Progenitor cell of endocrine pancreas (in vitro differentiated cells): ENCODE measurements around the gene NUDT9. TPM values are rescaled to one million over a fixed set of nuclear protein-coding genes. Genes with fewer than 3 reads are reported as not detected.

ENCODE experiments used
- DNase-seq: peaks from one replicate; pipeline ENCODE4 v3.0.0; 2021; ENCODE audit warnings: low spot score; ENCODE audit not compliant: unreplicated experiment
- H3K27ac Mint-ChIP-seq: 2 replicates; pipeline ENCODE4 v1.8.0; 2021; ENCODE audit warnings: mild to moderate bottlenecking, moderate library complexity, mixed read lengths
- H3K27me3 Mint-ChIP-seq: 2 replicates; pipeline ENCODE4 v1.8.0; 2021; ENCODE audit warnings: mixed read lengths
- H3K36me3 Mint-ChIP-seq: 2 replicates; pipeline ENCODE4 v1.8.0; 2022; ENCODE audit warnings: mixed read lengths; ENCODE audit not compliant: insufficient read depth
- H3K4me1 Mint-ChIP-seq: 2 replicates; pipeline ENCODE4 v1.8.0; 2021; ENCODE audit warnings: low read depth, mixed read lengths
- H3K4me3 Mint-ChIP-seq: 2 replicates; pipeline ENCODE4 v1.8.0; 2021; ENCODE audit warnings: low read depth, mild to moderate bottlenecking, moderate library complexity, mixed read lengths
- H3K9me3 Mint-ChIP-seq: 2 replicates; pipeline ENCODE4 v1.8.0; 2021; ENCODE audit warnings: low read depth, mixed read lengths
- total RNA-seq: library from RNA; stranded (reverse); gene quantifications from 2 replicates; pipeline ENCODE4 v1.2.1, GENCODE V29; 2021
- TF ChIP-seq, protein P1 (sequence below): fragments of 200-600 bp; sonication (generic); IDR thresholded peaks from one replicate; pipeline ENCODE4 v1.5.0; 2021; ENCODE audit warnings: antibody characterized with exemption, mild to moderate bottlenecking; ENCODE audit not compliant: unreplicated experiment

The NUDT9 gene
- total RNA-seq, 1 donor from 2014 or later: 35.1 TPM

DNA sequence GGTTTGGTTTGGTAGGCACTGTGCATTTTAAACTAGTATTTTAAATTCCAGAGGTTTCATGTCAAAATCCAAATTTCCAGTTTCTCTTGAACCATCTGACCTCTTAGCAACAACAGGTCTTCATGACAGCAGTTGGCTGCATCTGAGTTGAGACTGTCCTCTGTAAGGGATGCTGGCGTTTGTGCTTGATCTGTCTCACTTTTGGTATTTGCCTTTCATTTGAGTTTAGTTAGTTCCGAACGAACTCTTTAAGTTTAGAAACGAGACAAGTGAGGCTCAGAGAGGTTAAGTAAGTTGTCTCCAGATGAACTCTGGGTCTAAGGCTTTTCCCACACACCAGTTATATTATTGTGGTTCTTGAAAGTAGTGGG is 77.7 kb downstream of the NUDT9 start:
- no peaks in the 10 kb centered on the region for H3K27me3 Mint-ChIP-seq
- no peak for DNase-seq
- TF ChIP-seq, protein P1, sequence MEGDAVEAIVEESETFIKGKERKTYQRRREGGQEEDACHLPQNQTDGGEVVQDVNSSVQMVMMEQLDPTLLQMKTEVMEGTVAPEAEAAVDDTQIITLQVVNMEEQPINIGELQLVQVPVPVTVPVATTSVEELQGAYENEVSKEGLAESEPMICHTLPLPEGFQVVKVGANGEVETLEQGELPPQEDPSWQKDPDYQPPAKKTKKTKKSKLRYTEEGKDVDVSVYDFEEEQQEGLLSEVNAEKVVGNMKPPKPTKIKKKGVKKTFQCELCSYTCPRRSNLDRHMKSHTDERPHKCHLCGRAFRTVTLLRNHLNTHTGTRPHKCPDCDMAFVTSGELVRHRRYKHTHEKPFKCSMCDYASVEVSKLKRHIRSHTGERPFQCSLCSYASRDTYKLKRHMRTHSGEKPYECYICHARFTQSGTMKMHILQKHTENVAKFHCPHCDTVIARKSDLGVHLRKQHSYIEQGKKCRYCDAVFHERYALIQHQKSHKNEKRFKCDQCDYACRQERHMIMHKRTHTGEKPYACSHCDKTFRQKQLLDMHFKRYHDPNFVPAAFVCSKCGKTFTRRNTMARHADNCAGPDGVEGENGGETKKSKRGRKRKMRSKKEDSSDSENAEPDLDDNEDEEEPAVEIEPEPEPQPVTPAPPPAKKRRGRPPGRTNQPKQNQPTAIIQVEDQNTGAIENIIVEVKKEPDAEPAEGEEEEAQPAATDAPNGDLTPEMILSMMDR: no peak
- H3K36me3 Mint-ChIP-seq: no peaks in the 10 kb centered on the region
- H3K4me1 Mint-ChIP-seq: peaks cover 2% of the 10 kb centered on the region
- no peak overlapping the region for H3K4me3 Mint-ChIP-seq
- H3K27ac Mint-ChIP-seq: no peak overlapping the region
- no peaks in the 10 kb centered on the region for H3K9me3 Mint-ChIP-seq

GRCh38 chr4:87502580-87503238 is 80.3 kb downstream of the NUDT9 start:
- H3K4me1 Mint-ChIP-seq: peaks cover 2% of the 10 kb centered on the region
- TF ChIP-seq, protein P1: no peak
- no peaks in the 10 kb centered on the region for H3K36me3 Mint-ChIP-seq
- no peak overlapping the region for H3K4me3 Mint-ChIP-seq
- DNase-seq: no peak
- no peak overlapping the region for H3K27ac Mint-ChIP-seq
- no peaks in the 10 kb centered on the region for H3K27me3 Mint-ChIP-seq
- H3K9me3 Mint-ChIP-seq: no peaks in the 10 kb centered on the region

DNA sequence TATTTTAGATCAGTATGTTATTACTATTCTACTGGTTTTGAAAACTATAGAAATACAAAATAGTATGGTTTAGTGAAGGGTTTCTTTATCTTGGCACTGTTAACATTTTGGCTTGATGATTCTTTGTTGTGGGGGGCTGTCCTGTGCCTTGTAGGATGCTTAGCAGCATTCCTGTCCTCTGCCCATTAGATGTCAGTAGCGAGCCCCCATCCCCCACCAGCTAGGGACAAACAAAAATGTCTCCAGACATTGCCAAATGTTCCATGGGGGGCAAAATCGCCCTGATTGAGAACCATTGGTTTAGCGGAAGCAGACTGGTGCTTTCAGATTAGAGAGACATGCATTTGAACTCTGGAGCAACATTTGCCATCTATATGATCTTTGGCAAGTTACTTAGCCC is 83.5 kb downstream of the NUDT9 start:
- H3K36me3 Mint-ChIP-seq: no peaks in the 10 kb centered on the region
- H3K27me3 Mint-ChIP-seq: no peaks in the 10 kb centered on the region
- no peak overlapping the region for H3K27ac Mint-ChIP-seq
- DNase-seq: no peak
- no peaks in the 10 kb centered on the region for H3K9me3 Mint-ChIP-seq
- H3K4me1 Mint-ChIP-seq: peaks cover 2% of the 10 kb centered on the region
- TF ChIP-seq, protein P1: no peak
- no peak overlapping the region for H3K4me3 Mint-ChIP-seq

DNA sequence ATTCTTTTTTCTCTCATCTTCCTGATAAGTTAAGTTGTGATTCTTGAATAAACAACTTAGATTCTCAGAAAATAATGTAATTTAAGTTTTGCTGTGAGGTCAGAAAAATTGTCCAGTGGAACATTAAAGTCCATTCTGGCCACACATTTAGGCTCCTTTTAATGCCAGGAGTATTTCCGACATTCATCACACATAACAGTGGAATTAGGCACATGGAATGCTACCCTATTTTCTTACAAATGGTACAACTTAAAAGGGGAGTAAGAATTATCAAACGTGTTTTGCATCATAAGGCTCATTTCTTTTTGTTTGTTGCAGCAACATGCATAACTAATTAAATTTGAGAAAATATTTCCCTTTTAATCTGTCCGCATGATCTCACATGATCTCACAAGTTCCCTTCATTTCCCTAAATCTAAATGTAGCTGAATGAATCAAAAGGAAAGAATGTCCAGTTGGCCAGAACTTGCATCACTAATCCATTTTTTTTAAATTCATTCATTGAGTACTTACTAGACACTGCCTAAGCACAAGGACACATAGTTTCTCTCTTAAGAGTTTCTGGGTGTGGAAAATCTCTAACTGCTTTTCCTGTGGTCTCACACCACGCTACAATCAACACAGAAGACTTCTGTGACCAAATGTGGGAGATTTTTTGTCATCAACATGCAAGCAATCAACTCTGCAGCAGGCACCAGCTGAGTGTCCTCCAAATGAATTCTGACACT is 84.8 kb downstream of the NUDT9 start:
- no peaks in the 10 kb centered on the region for H3K36me3 Mint-ChIP-seq

More for the DNA sequence above, 84.8 kb downstream of the NUDT9 start:
- no peaks in the 10 kb centered on the region for H3K9me3 Mint-ChIP-seq
- TF ChIP-seq, protein P1: no peak
- no peaks in the 10 kb centered on the region for H3K27me3 Mint-ChIP-seq
- H3K4me1 Mint-ChIP-seq: peaks cover 2% of the 10 kb centered on the region
- H3K4me3 Mint-ChIP-seq: no peak overlapping the region
- no peak overlapping the region for H3K27ac Mint-ChIP-seq
- DNase-seq: no peak

Other genes starting within 250 kb of the NUDT9 start
- 13.4 and 13.6 TPM in 2 replicates for gene KLHL8, start 202.0 kb upstream of the NUDT9 start, total RNA-seq
- gene HSD17B13, start 99.7 kb upstream of the NUDT9 start, total RNA-seq: 0.16 and 0.31 TPM in 2 replicates
- gene HSD17B11, start 31.4 kb upstream of the NUDT9 start, total RNA-seq: 28.2 and 31.7 TPM in 2 replicates
- gene SPARCL1, start 106.8 kb downstream of the NUDT9 start, total RNA-seq: 0.41 and 0.84 TPM in 2 replicates
- not detected in 2 replicates for gene DSPP, start 186.0 kb downstream of the NUDT9 start, total RNA-seq
- not detected in 2 replicates for gene DMP1, start 227.7 kb downstream of the NUDT9 start, total RNA-seq